Left forelimb (tissue), 1 donor: Measurements from ENCODE around the gene USP9X.
"Not testable (repeated sequence)": the region's sequence is repeated elsewhere in the genome, so short reads cannot be mapped to it uniquely, and the experiment has no call there.

ENCODE experiments used
- DNase-seq: peaks from one replicate; pipeline ENCODE4 v3.0.0-alpha.2; 2018; ENCODE audit warnings: low spot score

The USP9X gene

DNA sequence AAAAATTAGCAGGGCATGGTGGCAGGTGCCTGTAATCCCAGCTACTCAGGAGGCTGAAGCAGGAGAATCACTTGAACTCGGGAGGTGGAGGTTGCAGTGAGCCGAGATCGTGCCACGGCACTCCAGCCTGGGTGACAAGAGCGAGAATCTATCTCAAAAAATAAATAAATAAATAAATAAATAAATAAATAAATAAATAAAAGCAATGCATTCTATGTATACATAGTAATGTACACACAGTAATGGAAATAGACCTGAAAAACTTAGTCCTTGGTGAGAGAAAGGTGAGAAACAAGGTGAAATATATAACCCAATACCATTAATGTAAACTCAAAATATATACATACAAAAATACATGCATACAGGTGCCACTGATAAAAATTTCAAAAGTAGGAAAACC lies 197.1 kb downstream of the USP9X start:
- DNase-seq = not testable (repeated sequence)

DNA sequence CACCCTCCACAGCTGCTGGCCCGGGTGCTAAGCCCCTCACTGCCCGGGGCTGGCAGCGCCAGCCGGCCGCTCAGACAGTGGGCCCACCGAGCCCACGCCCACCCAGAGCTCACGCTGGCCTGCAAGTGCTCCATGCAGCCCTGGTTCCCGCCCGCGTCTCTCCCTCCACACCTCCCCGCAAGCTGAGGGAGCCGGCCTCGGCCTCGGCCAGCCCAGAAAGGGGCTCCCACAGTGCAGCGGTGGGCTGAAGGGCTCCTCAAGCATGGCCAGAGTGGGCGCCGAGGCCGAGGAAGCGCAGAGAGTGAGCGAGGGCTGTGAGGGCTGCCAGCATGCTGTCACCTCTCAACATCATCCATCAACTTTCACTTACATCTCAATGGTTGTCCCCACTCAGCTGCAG lies 200.7 kb downstream of the USP9X start:
- DNase-seq = not testable (repeated sequence)
